ENCODE measurements around the gene ARCN1. TPM values are rescaled to one million over a fixed set of nuclear protein-coding genes. Genes with fewer than 3 reads are reported as not detected.

ARCN1 gene
- total and polyA plus RNA-seq, 9 of the 15 experiments (the other 6 are each of a cell fraction or from before 2014, with no cell fraction given): 30.0 to 224 (median 76.4) TPM

DNA sequence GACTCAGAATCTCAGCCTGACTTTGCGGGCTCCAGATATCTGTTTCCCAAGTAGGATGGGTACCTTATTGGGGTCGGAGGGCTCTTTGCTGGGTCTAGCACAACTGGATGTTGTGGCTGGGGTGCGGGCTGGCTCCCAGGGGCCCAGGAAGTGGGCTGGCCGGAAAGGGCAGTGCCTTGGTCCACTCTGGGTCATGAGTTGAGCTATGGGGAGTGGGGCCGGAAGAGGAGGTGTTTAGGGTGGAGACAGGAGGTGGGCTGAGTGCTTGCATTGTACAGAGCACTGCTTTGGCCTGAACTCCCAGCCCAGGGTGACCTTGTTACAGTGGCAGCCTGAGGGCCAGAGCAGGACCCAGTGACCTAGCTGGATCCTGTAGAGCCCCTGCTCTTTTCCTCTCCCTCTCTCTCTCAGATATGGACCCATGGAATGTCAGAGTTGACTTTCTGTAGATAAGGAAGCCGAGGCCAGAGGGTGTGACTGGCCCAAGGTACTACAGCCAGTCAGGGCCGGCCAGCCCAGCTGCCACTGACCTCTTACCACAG, 48.4 kb downstream of the ARCN1 start (continued):
- no peak for TF ChIP-seq JUNB (CRISPR knock-in tag; conservative IDR thresholded peaks at IDR 0.05)
- no peak for TF ChIP-seq ERF (CRISPR knock-in tag; IDR thresholded peaks at IDR 0.05)
- TF ChIP-seq PRMT5 (CRISPR knock-in tag; IDR thresholded peaks at IDR 0.05): no peak
- TF ChIP-seq, protein P1, sequence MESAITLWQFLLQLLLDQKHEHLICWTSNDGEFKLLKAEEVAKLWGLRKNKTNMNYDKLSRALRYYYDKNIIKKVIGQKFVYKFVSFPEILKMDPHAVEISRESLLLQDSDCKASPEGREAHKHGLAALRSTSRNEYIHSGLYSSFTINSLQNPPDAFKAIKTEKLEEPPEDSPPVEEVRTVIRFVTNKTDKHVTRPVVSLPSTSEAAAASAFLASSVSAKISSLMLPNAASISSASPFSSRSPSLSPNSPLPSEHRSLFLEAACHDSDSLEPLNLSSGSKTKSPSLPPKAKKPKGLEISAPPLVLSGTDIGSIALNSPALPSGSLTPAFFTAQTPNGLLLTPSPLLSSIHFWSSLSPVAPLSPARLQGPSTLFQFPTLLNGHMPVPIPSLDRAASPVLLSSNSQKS (CRISPR knock-in tag; IDR thresholded peaks at IDR 0.05): no peak
- TF ChIP-seq, protein P2, sequence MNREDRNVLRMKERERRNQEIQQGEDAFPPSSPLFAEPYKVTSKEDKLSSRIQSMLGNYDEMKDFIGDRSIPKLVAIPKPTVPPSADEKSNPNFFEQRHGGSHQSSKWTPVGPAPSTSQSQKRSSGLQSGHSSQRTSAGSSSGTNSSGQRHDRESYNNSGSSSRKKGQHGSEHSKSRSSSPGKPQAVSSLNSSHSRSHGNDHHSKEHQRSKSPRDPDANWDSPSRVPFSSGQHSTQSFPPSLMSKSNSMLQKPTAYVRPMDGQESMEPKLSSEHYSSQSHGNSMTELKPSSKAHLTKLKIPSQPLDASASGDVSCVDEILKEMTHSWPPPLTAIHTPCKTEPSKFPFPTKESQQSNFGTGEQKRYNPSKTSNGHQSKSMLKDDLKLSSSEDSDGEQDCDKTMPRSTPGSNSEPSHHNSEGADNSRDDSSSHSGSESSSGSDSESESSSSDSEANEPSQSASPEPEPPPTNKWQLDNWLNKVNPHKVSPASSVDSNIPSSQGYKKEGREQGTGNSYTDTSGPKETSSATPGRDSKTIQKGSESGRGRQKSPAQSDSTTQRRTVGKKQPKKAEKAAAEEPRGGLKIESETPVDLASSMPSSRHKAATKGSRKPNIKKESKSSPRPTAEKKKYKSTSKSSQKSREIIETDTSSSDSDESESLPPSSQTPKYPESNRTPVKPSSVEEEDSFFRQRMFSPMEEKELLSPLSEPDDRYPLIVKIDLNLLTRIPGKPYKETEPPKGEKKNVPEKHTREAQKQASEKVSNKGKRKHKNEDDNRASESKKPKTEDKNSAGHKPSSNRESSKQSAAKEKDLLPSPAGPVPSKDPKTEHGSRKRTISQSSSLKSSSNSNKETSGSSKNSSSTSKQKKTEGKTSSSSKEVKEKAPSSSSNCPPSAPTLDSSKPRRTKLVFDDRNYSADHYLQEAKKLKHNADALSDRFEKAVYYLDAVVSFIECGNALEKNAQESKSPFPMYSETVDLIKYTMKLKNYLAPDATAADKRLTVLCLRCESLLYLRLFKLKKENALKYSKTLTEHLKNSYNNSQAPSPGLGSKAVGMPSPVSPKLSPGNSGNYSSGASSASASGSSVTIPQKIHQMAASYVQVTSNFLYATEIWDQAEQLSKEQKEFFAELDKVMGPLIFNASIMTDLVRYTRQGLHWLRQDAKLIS (CRISPR knock-in tag; IDR thresholded peaks at IDR 0.05): no peak
- TF ChIP-seq RBM25 (IDR thresholded peaks at IDR 0.05; ENCODE audit: low read depth, low read length, severe bottlenecking): no peak
- TF ChIP-seq POU5F1 (IDR thresholded peaks at IDR 0.05; ENCODE audit: borderline replicate concordance, low read depth, low read length, partially characterized antibody): no peak
- TF ChIP-seq FOXJ3 (CRISPR knock-in tag; IDR thresholded peaks at IDR 0.05): no peak
- TF ChIP-seq BCL6 (CRISPR knock-in tag; IDR thresholded peaks at IDR 0.05): no peak
- TF ChIP-seq, protein P3, sequence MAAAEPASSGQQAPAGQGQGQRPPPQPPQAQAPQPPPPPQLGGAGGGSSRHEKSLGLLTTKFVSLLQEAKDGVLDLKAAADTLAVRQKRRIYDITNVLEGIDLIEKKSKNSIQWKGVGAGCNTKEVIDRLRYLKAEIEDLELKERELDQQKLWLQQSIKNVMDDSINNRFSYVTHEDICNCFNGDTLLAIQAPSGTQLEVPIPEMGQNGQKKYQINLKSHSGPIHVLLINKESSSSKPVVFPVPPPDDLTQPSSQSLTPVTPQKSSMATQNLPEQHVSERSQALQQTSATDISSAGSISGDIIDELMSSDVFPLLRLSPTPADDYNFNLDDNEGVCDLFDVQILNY (CRISPR knock-in tag; IDR thresholded peaks at IDR 0.05): no peak
- no peak for TF ChIP-seq SRSF7 (optimal IDR thresholded peaks at IDR 0.05; ENCODE audit: low read depth, low read length)
- TF ChIP-seq TFAM (CRISPR knock-in tag; conservative IDR thresholded peaks at IDR 0.05): no peak
- TF ChIP-seq HMG20B (CRISPR knock-in tag; IDR thresholded peaks at IDR 0.05): no peak
- no peak for TF ChIP-seq MEF2A (IDR thresholded peaks at IDR 0.05; ENCODE audit: control insufficient read depth, low read depth, low read length)
- TF ChIP-seq MTA2 (IDR thresholded peaks at IDR 0.05; ENCODE audit: low read depth): no peak
- TF ChIP-seq, protein P4, sequence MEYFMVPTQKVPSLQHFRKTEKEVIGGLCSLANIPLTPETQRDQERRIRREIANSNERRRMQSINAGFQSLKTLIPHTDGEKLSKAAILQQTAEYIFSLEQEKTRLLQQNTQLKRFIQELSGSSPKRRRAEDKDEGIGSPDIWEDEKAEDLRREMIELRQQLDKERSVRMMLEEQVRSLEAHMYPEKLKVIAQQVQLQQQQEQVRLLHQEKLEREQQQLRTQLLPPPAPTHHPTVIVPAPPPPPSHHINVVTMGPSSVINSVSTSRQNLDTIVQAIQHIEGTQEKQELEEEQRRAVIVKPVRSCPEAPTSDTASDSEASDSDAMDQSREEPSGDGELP (CRISPR knock-in tag; IDR thresholded peaks at IDR 0.05; ENCODE audit: borderline replicate concordance): 0 out of 2 replicates have a peak, but pooled peaks have one; percentile 69
- TF ChIP-seq SMAD4 (CRISPR knock-in tag; conservative IDR thresholded peaks at IDR 0.05): no peak; the same call in 1 of the 2 replicates
- TF ChIP-seq, protein P5, sequence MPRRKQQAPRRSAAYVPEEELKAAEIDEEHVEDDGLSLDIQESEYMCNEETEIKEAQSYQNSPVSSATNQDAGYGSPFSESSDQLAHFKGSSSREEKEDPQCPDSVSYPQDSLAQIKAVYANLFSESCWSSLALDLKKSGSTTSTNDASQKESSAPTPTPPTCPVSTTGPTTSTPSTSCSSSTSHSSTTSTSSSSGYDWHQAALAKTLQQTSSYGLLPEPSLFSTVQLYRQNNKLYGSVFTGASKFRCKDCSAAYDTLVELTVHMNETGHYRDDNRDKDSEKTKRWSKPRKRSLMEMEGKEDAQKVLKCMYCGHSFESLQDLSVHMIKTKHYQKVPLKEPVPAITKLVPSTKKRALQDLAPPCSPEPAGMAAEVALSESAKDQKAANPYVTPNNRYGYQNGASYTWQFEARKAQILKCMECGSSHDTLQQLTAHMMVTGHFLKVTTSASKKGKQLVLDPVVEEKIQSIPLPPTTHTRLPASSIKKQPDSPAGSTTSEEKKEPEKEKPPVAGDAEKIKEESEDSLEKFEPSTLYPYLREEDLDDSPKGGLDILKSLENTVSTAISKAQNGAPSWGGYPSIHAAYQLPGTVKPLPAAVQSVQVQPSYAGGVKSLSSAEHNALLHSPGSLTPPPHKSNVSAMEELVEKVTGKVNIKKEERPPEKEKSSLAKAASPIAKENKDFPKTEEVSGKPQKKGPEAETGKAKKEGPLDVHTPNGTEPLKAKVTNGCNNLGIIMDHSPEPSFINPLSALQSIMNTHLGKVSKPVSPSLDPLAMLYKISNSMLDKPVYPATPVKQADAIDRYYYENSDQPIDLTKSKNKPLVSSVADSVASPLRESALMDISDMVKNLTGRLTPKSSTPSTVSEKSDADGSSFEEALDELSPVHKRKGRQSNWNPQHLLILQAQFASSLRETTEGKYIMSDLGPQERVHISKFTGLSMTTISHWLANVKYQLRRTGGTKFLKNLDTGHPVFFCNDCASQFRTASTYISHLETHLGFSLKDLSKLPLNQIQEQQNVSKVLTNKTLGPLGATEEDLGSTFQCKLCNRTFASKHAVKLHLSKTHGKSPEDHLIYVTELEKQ (CRISPR knock-in tag; IDR thresholded peaks at IDR 0.05): no peak
- no peak for TF ChIP-seq ZNF408 (CRISPR knock-in tag; IDR thresholded peaks at IDR 0.05; ENCODE audit: low read depth)

All from K562 (cell line).